HEK293T (cell line): ENCODE measurements around the gene LCOR.

ENCODE experiments used
- ARNT ChIP-seq: fragments of 450-650 bp; IDR thresholded peaks from 2 replicates; pipeline ENCODE4 v1.6.1; 2017; ENCODE audit warnings: mild to moderate bottlenecking
- BHLHE40 ChIP-seq: fragments of 450-650 bp; IDR thresholded peaks from 2 replicates; pipeline ENCODE4 v1.6.1; 2016; ENCODE audit warnings: mild to moderate bottlenecking, moderate library complexity, borderline replicate concordance
- FOXM1 ChIP-seq: fragments of 450-650 bp; IDR thresholded peaks from 2 replicates; pipeline ENCODE4 v1.6.1; 2017; ENCODE audit warnings: mild to moderate bottlenecking, borderline replicate concordance
- NFRKB ChIP-seq: fragments of 450-650 bp; IDR thresholded peaks from 2 replicates; pipeline ENCODE4 v1.6.1; 2016; ENCODE audit warnings: mild to moderate bottlenecking, moderate library complexity
- SP1 ChIP-seq: fragments of 450-650 bp; IDR thresholded peaks from 2 replicates; pipeline ENCODE4 v1.6.1; 2017
- SUZ12 ChIP-seq: fragments of 450-650 bp; IDR thresholded peaks from 2 replicates; pipeline ENCODE4 v1.6.1; 2016; ENCODE audit warnings: mild to moderate bottlenecking
- ZNF384 ChIP-seq: fragments of 450-650 bp; IDR thresholded peaks from 2 replicates; pipeline ENCODE4 v1.6.1; 2016

DNA sequence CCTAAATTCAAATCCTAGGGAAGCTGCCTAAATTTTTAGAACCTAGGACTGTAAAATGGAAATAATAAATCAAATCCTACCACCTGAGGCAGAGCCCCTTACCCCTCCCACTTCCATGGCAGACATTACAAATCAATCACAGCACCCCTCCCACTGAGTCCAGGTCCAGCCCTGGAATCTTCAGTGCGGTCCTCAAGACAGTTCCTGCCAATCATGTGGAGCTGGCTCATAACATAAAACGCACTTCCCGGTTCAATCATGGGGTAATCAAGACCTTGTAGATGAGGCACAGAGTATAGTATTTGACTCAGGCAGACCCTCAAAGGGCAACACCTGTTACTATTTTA lies 196.7 kb downstream of the LCOR start:
- TF ChIP-seq FOXM1 (no peak), SP1 (no peak), ZNF384 (no peak), BHLHE40 (no peak), SUZ12 (no peak), NFRKB (no peak), ARNT (no peak)
